NT2/D1 (cell line): ENCODE results near the gene ACTR3.

Experiments
- DNase-seq: peaks from one replicate; pipeline ENCODE4 v3.0.0-alpha.2; 2011; ENCODE audit warnings: low read depth, low spot score
- H3K27me3 ChIP-seq: 2 replicates; pipeline ENCODE4 v1.6.0; 2011; ENCODE audit warnings: mild to moderate bottlenecking; ENCODE audit not compliant: insufficient read length, insufficient read depth
- H3K36me3 ChIP-seq: 2 replicates; pipeline ENCODE4 v1.6.1; 2011; ENCODE audit warnings: mild to moderate bottlenecking, low read length, mixed read lengths; ENCODE audit not compliant: insufficient read depth, insufficient read length
- H3K4me1 ChIP-seq: 2 replicates; pipeline ENCODE4 v1.5.1; 2011; ENCODE audit not compliant: insufficient read depth, insufficient read length
- H3K4me3 ChIP-seq: 2 replicates; pipeline ENCODE4 v1.5.1; 2011; ENCODE audit warnings: low read depth; ENCODE audit not compliant: insufficient read length
- H3K9ac ChIP-seq: 2 replicates; pipeline ENCODE4 v1.6.0; 2011; ENCODE audit warnings: low read depth; ENCODE audit not compliant: insufficient read length
- H3K9me3 ChIP-seq: 2 replicates; pipeline ENCODE4 v1.5.1; 2011; ENCODE audit warnings: mild to moderate bottlenecking, low read length; ENCODE audit not compliant: insufficient read depth
- SUZ12 ChIP-seq: IDR thresholded peaks from 2 replicates; pipeline ENCODE4 v1.6.1; 2011; ENCODE audit not compliant: insufficient read length, insufficient read depth; ENCODE audit errors: extremely low read depth
- YY1 ChIP-seq: IDR thresholded peaks from 2 replicates; pipeline ENCODE4 v1.6.1; 2011; ENCODE audit not compliant: insufficient read length, insufficient read depth
- ZNF274 ChIP-seq: IDR thresholded peaks from 2 replicates; pipeline ENCODE4 v1.6.1; 2011; ENCODE audit warnings: mild to moderate bottlenecking, low read depth, low read length

The ACTR3 gene

GRCh38 chr2:113907297-113907696 is 17.4 kb downstream of the ACTR3 start:
- Histone ChIP-seq H3K4me1 (no peaks in the 10 kb centered on the region), H3K4me3 (no peak overlapping the region), H3K9me3 (no peaks in the 10 kb centered on the region), H3K36me3 (peaks cover 11% of the 10 kb centered on the region), H3K27me3 (no peaks in the 10 kb centered on the region), H3K9ac (no peak overlapping the region)
- TF ChIP-seq ZNF274 = no peak
- no peak for TF ChIP-seq SUZ12
- TF ChIP-seq YY1 = no peak
- DNase-seq = no peak

DNA sequence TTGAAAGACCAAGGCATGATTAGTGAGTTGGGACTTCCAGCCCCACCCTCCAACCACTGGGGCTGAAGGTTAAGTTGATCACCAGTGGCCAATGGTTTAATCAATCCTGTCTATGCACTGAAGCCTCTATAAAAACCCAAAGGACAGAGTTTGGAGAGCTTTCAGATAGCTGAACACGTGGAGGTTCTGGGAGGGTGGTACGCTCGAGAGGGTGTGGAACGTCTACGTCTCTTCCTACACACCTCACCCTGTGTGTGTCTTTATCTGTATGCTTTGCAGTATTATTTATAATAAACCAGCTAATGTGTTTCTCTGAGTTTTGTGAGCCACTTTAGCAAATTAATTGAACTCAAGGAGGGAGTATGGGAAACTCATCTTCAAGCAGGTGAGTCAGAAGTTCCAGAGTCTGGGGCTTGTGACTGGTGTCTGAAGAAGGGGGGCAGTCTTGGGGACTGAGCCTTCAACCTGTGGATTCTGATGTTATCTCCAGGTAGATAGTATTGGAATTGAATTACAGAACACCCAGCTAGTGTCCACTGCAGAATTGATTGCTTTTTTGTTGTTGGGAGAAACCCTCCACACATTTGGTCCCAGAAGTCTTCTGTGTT is 20.3 kb downstream of the ACTR3 start:
- Histone ChIP-seq H3K36me3 (peaks cover 17% of the 10 kb centered on the region), H3K9me3 (no peaks in the 10 kb centered on the region), H3K27me3 (no peaks in the 10 kb centered on the region), H3K4me3 (no peak overlapping the region), H3K9ac (no peak overlapping the region), H3K4me1 (no peaks in the 10 kb centered on the region)
- DNase-seq = no peak
- no peak for TF ChIP-seq SUZ12
- TF ChIP-seq ZNF274 = no peak
- TF ChIP-seq YY1 = no peak

GRCh38 chr2:113910967-113911678 is 21.2 kb downstream of the ACTR3 start:
- Histone ChIP-seq H3K4me1 (no peaks in the 10 kb centered on the region), H3K9me3 (no peaks in the 10 kb centered on the region), H3K36me3 (peaks cover 21% of the 10 kb centered on the region), H3K27me3 (no peaks in the 10 kb centered on the region), H3K4me3 (no peak overlapping the region), H3K9ac (no peak overlapping the region)
- TF ChIP-seq ZNF274 (no peak), YY1 (no peak), SUZ12 (no peak)
- DNase-seq = no peak

GRCh38 chr2:113915082-113915819 is 25.4 kb downstream of the ACTR3 start:
- TF ChIP-seq SUZ12 (no peak), ZNF274 (no peak), YY1 (no peak)
- DNase-seq = no peak
- H3K9ac ChIP-seq = no peak overlapping the region
- H3K36me3 ChIP-seq = peaks cover 57% of the 10 kb centered on the region
- no peak overlapping the region for H3K4me3 ChIP-seq
- H3K9me3 ChIP-seq = no peaks in the 10 kb centered on the region
- no peaks in the 10 kb centered on the region for H3K4me1 ChIP-seq
- no peaks in the 10 kb centered on the region for H3K27me3 ChIP-seq

- Histone ChIP-seq H3K4me3 (no peak overlapping the region), H3K36me3 (peaks cover 68% of the 10 kb centered on the region), H3K9ac (no peak overlapping the region), H3K9me3 (no peaks in the 10 kb centered on the region), H3K4me1 (no peaks in the 10 kb centered on the region), H3K27me3 (no peaks in the 10 kb centered on the region)
- TF ChIP-seq SUZ12 (no peak), YY1 (no peak)
- no peak for DNase-seq
These were observed 28.3 kb downstream of the ACTR3 start for GRCh38 chr2:113918229-113918628.

DNA sequence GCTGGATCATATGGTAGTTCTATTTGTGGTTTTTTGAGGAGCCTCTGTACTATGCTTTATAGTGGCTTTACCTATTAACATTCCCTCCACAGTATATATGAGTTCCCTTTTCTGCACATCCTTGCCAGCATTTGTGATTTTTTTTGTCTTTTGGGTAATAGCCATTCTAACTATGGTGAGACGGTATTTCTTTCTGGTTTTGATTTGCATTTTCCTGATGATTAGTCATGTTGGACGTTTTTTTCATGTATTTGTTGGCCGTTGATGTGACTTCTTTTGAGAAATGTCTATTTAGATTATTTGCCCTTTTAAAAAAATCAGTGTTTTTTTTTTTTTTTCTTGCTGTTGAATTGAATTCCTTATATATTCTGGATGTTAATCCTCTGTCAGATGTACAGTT is 31.1 kb downstream of the ACTR3 start:
- Histone ChIP-seq H3K27me3 (no peaks in the 10 kb centered on the region), H3K4me1 (no peaks in the 10 kb centered on the region), H3K9ac (no peak overlapping the region), H3K9me3 (no peaks in the 10 kb centered on the region), H3K4me3 (no peak overlapping the region), H3K36me3 (peaks cover 69% of the 10 kb centered on the region)
- DNase-seq = no peak
- TF ChIP-seq SUZ12 = no peak

DNA sequence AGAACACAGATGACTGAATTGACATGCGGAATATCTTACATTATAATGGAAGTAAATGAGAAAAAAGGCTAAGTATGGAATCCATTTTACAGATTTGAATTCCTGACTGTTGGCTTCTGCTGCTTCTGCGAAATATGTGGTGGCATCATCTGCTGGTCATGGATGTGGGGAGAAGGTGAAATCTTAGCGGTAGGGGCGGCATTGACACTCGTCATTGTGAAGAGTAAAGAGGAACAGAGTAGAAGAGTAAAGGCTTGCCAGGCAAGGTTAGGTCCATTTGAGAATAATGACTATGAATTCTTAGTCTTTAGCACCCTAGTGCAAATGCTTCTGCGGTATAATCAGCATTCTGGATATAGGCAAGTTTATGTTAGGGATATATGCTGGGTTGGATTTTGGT is 32.4 kb downstream of the ACTR3 start:
- H3K9ac ChIP-seq = no peak overlapping the region
- H3K27me3 ChIP-seq = no peaks in the 10 kb centered on the region
- no peak overlapping the region for H3K4me3 ChIP-seq
- no peaks in the 10 kb centered on the region for H3K9me3 ChIP-seq
- H3K36me3 ChIP-seq = peaks cover 70% of the 10 kb centered on the region
- TF ChIP-seq SUZ12 = no peak
- TF ChIP-seq YY1 = no peak
- no peak for TF ChIP-seq ZNF274
- no peak for DNase-seq
- no peaks in the 10 kb centered on the region for H3K4me1 ChIP-seq
